Muscle layer of duodenum (tissue), 2 donors: ENCODE measurements around the gene COQ2.
"Not testable (repeated sequence)": the region's sequence is repeated elsewhere in the genome, so short reads cannot be mapped to it uniquely, and the experiment has no call there.

Source experiments
- H3K27ac ChIP-seq: one replicate; pipeline ENCODE4 v1.7.0; 2013; ENCODE audit warnings: mild to moderate bottlenecking, low read length
- H3K27me3 ChIP-seq: one replicate; pipeline ENCODE4 v1.7.0; 2013; ENCODE audit warnings: low read depth, mild to moderate bottlenecking, control low read depth, low read length
- H3K36me3 ChIP-seq, 2 donors: one replicate each; pipeline ENCODE4 v1.7.0; 2013; ENCODE audit warnings: low read length in 2 of 2, control low read depth in 1 of 2, mild to moderate bottlenecking in 1 of 2; ENCODE audit not compliant: insufficient read depth in 2 of 2, control insufficient read depth in 1 of 2
- H3K4me1 ChIP-seq, 2 donors: one replicate each; pipeline ENCODE4 v1.7.0; 2013; ENCODE audit warnings: low read length in 2 of 2, mild to moderate bottlenecking in 2 of 2, control low read depth in 1 of 2, moderate library complexity in 1 of 2; ENCODE audit not compliant: insufficient read depth in 2 of 2, control insufficient read depth in 1 of 2
- H3K4me3 ChIP-seq, 2 donors: one replicate each; pipeline ENCODE4 v1.7.0; 2013; ENCODE audit warnings: low read length in 2 of 2, low read depth in 1 of 2, mild to moderate bottlenecking in 1 of 2
- H3K9me3 ChIP-seq, 2 donors: one replicate each; pipeline ENCODE4 v1.7.0; 2013; ENCODE audit warnings: low read length in 2 of 2, control low read depth in 1 of 2, mild to moderate bottlenecking in 1 of 2; ENCODE audit not compliant: control insufficient read depth in 1 of 2
- donor health status: healthy.

The COQ2 gene

GRCh38 chr4:83241132-83241531 is 43.5 kb downstream of the COQ2 start:
- Histone ChIP-seq H3K27me3 (no peaks in the 10 kb centered on the region), H3K4me1 (no peaks in the 10 kb centered on the region), H3K9me3 (no peaks in the 10 kb centered on the region), H3K4me3 (no peak overlapping the region), H3K27ac (no peak overlapping the region), H3K36me3 (no peaks in the 10 kb centered on the region)

- Histone ChIP-seq H3K4me3 (no peak overlapping the region), H3K36me3 (no peaks in the 10 kb centered on the region), H3K4me1 (no peaks in the 10 kb centered on the region), H3K9me3 (no peaks in the 10 kb centered on the region), H3K27ac (no peak overlapping the region), H3K27me3 (no peaks in the 10 kb centered on the region)
These were observed 44.2 kb downstream of the COQ2 start for GRCh38 chr4:83240379-83240875.

DNA sequence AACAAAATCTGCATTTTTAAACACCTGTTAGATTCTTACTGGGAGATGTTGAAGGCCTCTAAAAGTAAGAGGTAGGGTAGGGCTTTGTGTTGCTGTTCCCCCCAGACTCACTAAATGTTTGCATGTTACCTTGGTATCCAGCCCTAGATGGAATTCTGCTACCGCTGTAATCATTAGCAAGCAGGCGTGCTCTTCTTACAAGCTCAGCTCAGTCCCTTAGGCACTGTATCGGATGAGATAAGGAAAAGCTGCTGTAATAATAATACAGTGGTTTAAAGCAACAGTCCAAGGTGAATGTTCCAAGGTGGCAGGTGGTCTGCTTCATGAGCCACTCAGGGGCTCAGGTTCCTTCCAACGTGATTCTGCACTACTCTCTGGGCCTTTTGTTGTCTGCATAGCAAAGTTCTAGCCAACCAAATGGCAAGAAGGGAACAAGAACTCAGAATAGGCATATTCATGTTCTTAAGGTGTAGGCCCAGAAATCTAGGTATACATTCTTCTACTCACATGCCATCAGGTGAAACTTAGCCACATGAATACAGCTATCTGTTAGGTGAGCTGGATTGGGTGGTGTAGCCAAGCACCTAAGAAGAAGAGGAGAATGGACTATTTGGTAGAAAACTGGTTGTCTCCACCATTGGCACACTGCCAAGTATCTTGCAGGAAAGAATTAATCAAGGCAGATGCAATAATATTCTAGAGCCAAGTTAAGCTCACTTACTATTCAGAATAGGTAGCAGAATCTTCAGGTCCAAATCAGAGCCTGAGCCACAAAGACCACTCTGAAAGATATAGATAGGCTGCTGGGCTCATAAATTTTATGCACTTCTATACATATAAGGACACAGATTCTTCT is 46.0 kb downstream of the COQ2 start:
- Histone ChIP-seq H3K36me3 (no peaks in the 10 kb centered on the region), H3K9me3 (no peaks in the 10 kb centered on the region), H3K4me3 (no peak overlapping the region), H3K4me1 (no peaks in the 10 kb centered on the region), H3K27ac (no peak overlapping the region), H3K27me3 (no peaks in the 10 kb centered on the region)

DNA sequence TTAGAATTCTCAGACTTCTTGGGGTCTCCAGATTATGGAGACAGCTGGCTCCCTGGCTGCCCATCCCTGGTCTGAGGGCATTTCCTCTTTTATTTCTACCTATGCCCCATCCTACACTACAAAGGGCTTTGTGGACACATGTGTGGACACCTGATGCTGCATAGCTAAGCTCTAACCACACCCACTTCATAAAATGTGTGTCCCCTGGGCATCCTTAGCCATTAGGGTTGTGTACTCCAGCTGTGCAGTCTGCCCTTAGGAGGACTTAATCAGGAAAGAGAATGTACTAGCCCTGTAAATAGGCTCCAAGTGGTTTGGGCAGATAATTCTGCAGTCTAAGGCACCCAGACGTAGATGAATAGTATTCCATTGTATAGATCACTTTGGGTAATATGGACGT is 47.0 kb downstream of the COQ2 start:
- no peak overlapping the region for H3K27ac ChIP-seq
- no peaks in the 10 kb centered on the region for H3K36me3 ChIP-seq
- H3K9me3 ChIP-seq: no peaks in the 10 kb centered on the region
- no peaks in the 10 kb centered on the region for H3K27me3 ChIP-seq
- no peak overlapping the region for H3K4me3 ChIP-seq
- H3K4me1 ChIP-seq: no peaks in the 10 kb centered on the region

- not testable (repeated sequence) for H3K36me3 ChIP-seq, H3K4me1 ChIP-seq, H3K9me3 ChIP-seq, H3K27me3 ChIP-seq, H3K27ac ChIP-seq, H3K4me3 ChIP-seq
These were observed 48.9 kb downstream of the COQ2 start for GRCh38 chr4:83235645-83236133.

GRCh38 chr4:83234902-83235644 is 49.5 kb downstream of the COQ2 start:
- Histone ChIP-seq H3K9me3 (no peaks in the 10 kb centered on the region), H3K4me3 (no peak overlapping the region), H3K36me3 (no peaks in the 10 kb centered on the region), H3K27ac (no peak overlapping the region), H3K27me3 (no peaks in the 10 kb centered on the region), H3K4me1 (no peaks in the 10 kb centered on the region)

DNA sequence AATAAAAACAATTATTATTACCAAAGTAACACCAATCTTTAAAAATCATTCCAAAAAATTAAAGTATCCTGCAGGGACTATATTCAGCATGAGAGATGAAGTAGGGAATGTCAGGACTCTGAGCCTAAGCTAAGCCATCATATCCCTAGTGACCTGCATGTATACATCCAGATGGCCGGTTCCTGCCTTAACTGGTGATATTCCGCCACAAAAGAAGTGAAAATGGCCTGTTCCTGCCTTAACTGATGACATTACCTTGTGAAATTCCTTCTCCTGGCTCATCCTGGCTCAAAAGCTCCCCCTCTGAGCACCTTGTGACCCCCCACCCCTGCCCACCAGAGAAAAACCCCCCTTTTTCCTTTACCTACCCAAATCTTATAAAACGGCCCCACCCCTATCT is 50.2 kb downstream of the COQ2 start:
- not testable (repeated sequence) for H3K27ac ChIP-seq

GRCh38 chr4:83232082-83232481 is 52.5 kb downstream of the COQ2 start:
- Histone ChIP-seq H3K4me3 (no peak overlapping the region), H3K27ac (no peak overlapping the region), H3K4me1 (no peaks in the 10 kb centered on the region), H3K9me3 (no peaks in the 10 kb centered on the region), H3K27me3 (no peaks in the 10 kb centered on the region), H3K36me3 (no peaks in the 10 kb centered on the region)

More for the DNA sequence above, 50.2 kb downstream of the COQ2 start:
- H3K27me3 ChIP-seq, H3K36me3 ChIP-seq, H3K4me3 ChIP-seq, H3K4me1 ChIP-seq, H3K9me3 ChIP-seq: not testable (repeated sequence)

GRCh38 chr4:83231620-83232076 is 53.0 kb downstream of the COQ2 start:
- Histone ChIP-seq H3K4me3 (no peak overlapping the region), H3K9me3 (no peaks in the 10 kb centered on the region), H3K27ac (no peak overlapping the region), H3K27me3 (no peaks in the 10 kb centered on the region), H3K36me3 (no peaks in the 10 kb centered on the region), H3K4me1 (no peaks in the 10 kb centered on the region)

- no peak overlapping the region for H3K4me3 ChIP-seq
- no peaks in the 10 kb centered on the region for H3K4me1 ChIP-seq
- H3K27ac ChIP-seq: no peak overlapping the region
- H3K36me3 ChIP-seq: no peaks in the 10 kb centered on the region
- H3K27me3 ChIP-seq: no peaks in the 10 kb centered on the region
- H3K9me3 ChIP-seq: no peaks in the 10 kb centered on the region
These were observed 53.7 kb downstream of the COQ2 start for GRCh38 chr4:83230928-83231327.

DNA sequence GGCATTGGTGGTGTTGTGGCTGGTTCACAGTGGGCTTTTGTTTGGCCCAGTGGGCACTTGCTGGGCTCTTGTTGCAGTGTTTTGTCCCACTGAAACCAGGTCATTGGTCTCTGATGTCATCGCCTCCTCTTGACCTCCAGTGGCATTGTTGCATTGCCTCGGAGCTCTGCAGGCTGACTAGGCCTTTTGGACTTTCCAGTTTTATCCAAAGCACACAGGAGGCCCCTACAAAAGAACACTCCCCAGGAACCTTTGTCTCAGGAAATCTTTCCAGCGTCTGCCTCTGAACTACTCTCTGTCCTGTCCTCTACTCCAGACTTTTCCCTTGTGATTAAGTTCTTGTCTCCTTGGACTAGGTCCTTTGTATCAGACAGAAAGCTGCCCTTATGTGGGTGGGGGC is 54.8 kb downstream of the COQ2 start:
- Histone ChIP-seq H3K27me3 (no peaks in the 10 kb centered on the region), H3K4me1 (no peaks in the 10 kb centered on the region), H3K36me3 (no peaks in the 10 kb centered on the region), H3K4me3 (no peak overlapping the region), H3K27ac (no peak overlapping the region), H3K9me3 (no peaks in the 10 kb centered on the region)
